T47D (cell line): Measurements from ENCODE around the gene BCL11A.
A peak's percentile ranks its signal among the peaks of the same experiment; 100 is the strongest.

Experiments
- DNase-seq, 2 experiments: peaks; one replicate each; pipeline versions ENCODE4 v3.0.0 to v3.0.0-alpha.2; 2011 to 2012; ENCODE audit warnings: low read depth in 1 of 2, low spot score in 1 of 2
- JUND ChIP-seq: IDR thresholded peaks from 2 replicates; pipeline ENCODE4 v1.6.1; 2012; ENCODE audit warnings: low read depth
- in situ Hi-C: cut with HindIII; loops from 2 replicates; pipeline ENCODE4 v1.10.0; 2016; ENCODE audit warnings: low sequenced_read_pairs, low pct_unique_long_range_greater_than_20kb

BCL11A gene

DNA sequence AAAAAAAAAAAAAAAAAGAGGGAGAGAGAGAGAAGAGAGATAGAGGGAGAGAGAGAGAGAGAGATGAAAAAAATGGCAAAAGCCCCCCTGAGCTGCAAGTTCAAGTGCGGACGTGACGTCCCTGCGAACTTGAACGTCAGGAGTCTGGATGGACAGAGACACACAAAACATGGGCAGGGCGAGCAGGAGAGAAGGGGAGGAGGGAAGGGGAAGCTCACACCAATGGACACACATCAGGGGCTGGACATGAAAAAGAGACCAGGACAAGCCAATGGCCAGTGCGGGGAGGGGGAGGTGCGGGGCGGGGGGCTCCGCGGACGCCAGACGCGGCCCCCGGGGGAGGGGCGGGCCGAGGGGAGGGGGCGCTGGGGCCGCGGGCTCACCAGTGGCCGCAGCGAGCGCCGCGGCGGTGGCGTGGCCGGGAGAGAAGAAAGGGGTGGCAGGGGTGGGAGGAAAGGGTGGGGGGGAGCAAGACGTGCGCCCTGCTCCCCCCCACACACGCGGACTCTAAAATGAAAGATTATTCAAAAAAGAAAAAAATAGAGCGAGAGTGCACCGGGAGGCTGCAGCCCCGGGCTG, at the start of gene BCL11A:
BCL11A (minus strand) TSS at position 160 of the 579 bp plus-strand sequence. CDS start 384 bp downstream, outside the sequence.
- TF ChIP-seq JUND: no peak
- in situ Hi-C loops: no loop called here
- DNase-seq: peak; percentile 26 to 64

DNA sequence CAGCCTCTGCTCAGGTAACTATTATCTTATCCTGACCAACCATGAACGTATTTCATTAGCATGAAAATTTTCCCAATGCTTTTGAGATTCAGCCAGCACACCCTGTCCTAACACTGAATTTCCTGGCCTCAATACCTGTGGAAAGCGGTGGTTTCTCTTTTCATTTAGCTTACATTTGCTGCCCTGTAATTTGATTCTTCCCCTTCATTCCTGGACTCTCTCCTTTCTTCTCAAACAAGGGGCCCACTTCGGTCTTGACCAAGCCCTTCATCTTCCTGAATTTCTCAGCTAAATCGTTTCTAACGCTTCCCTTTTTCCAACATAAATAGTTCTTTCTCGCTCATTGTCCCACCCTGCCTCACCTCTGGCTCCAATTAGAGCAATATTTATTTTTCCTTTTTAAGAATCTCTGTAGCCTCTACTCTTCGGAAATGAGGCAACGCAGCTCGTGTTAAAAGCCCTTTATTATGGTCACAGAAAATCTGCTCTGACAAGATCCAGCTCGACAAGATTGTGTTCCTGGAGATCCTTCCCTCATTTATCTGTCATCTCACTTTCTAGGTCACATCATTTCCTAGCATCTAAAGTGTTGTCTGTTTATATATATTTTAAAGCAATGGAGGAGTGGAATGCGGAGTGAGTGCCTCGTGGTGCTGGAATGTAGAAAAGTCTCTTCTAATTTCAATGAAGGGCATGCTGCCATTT, 49.5 kb upstream of the BCL11A start:
- DNase-seq: peak in 1 of 2 experiments; percentile 15
- in situ Hi-C loops: no loop called here
- no peak for TF ChIP-seq JUND

DNA sequence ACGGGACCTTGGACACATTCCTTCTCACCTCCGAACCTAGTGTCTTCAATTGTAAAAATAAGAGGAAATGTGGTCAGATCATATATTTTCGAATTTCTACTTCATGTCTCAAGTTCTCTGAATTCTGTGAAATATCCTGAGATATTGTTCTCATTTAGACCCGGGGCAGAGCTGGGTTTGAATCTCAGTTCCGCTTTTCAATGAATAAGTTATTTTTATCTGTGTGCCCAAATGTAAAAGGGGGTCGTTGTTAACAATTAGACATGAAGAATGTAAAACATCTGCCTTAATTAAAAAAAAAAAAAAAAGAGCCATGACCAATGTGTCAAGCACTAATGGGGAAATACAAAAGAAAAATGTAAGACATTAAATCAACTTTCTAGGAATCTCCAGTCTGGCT, 48.9 kb upstream of the BCL11A start:
- DNase-seq: no peak
- no peak for TF ChIP-seq JUND
- in situ Hi-C loops: no loop called here

DNA sequence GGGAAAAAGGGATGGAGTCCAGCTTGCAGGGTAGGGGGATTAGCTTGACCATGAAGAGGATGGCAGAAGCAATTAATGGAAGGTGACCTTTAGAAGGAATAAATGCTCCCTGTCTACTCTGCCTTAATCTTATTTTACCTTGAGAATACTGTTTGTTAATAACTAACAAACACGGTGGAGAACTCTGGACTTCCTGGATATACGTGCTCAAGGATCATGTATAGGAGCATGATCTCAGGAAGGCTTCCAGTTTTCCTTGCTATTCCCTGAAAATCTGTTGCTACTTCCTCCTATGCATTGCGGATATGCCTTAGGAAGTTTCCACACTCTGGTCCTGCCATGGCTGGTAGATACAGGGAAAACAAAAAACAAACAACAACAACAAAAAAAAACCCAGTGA, 44.8 kb upstream of the BCL11A start:
- no peak for DNase-seq
- in situ Hi-C loops: no loop called here

DNA sequence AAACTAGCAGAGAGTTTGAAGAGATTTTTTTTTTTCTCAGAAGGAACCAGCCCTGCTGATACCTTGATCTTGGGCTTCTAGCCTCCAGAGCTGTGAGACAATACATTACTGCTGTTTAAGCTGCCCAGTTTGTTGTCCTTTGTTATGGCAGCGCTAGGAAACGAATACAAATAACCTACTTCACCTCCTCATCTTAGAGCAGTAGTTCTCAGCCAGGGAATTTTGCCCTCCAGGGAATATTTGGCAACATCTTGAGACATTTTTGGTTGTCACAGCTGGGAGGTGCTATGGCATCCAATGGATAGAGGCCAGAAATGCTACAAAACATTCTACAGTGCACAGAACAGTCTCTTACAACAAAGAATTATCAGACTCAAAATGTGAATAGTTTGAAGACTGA, 43.9 kb upstream of the BCL11A start:
- TF ChIP-seq JUND: no peak
- DNase-seq: peak in 1 of 2 experiments; percentile 55
- in situ Hi-C loops: no loop called here

More for the DNA sequence above, 44.8 kb upstream of the BCL11A start:
- TF ChIP-seq JUND: no peak

DNA sequence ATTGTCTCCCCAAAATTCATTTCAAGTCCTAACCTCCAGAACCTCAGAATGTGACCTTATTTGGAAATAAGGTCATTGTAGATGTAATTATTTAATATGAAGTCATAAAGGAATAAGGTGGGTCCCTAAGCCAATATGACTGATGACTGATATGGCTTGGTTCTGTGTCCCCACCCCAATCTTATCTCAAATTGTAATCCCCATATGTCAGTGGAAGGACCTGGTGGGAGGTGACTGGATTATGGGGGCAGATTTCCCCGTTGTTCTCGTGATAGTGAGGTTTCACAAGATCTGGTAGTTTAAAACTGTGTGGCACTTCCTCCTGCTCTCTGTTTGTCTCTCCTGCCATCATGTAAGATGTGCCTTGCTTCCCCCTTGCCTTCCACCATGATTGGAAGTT, 43.0 kb upstream of the BCL11A start:
- no peak for DNase-seq
- in situ Hi-C loops: no loop called here
- no peak for TF ChIP-seq JUND

DNA sequence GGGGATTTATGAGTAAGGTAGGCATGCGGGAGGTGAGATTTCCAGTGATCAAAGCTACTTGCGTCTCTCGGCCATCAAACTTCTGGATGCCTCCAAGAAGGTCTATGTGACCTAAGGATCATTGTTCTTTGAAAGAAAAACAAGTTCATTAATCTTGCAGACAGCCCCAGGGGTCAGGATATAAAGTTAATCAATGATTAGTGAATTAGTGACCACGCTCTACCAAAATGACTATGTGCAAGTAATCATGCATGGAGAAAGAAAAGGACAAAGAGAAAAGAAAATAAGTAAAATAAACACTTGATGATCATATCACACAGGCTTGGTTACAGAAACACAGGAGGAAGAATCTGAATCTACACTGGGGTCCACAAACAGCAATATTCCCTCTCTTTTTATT, 42.5 kb upstream of the BCL11A start:
- no peak for TF ChIP-seq JUND
- no peak for DNase-seq
- in situ Hi-C loops: no loop called here

DNA sequence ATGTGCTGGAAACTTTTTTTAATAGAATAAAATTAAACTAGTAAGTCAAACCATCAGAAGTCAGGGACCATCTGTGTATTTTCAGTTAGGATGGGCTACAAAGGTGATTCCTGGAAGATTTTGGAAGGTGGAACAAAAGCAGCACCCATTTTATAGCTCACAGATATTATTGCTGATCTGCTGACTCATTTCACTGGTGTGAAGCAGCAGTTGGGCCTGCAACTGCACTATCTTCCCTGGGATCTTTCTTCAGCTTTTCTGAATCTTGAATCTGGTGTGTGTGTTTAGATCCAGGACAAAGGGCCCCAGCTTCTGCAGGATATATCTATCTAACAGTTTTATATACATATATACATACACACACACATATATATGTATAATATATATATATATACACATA, 35.6 kb upstream of the BCL11A start:
- in situ Hi-C loops: no loop called here
- DNase-seq: no peak
- TF ChIP-seq JUND: no peak

DNA sequence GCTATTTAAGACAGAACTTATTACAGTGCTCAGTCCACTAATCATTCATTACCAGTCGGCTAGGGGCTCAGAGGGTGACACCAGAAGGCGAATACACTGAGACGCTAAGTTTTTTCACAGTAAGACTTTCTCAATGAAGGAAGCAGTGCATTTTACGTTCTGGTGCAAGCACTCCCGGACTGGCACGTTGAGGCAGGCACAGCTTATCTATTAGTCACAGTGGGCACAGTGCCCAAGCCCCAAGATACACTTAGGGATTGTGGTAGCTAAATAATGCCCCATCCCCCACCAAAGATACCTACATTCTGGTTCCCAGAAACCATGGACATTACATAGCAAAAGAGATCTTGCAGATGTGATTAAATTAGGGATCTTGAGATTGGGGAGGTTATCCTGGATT, 32.6 kb upstream of the BCL11A start:
- no peak for TF ChIP-seq JUND
- in situ Hi-C loops: no loop called here
- no peak for DNase-seq

DNA sequence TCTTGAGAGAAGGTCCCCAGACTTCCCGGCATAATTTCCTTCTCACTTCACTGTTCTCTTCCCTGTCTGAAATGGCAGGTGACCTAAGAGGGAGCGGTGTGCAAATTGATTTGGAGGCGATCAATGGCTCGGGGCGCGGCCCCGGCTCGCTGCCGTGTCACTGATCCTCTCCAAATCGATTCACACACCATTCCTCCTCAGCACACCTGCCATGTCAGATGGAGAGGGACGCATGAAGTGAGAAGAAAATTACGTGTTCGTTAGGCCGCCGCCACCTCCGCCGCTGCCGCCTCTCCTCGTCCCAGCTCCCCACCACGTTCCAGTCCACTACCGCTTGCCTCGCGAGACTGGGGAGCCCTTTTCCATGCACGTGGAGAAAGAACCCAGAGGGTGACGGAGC, 31.8 kb upstream of the BCL11A start:
- in situ Hi-C loops: no loop called here
- no peak for TF ChIP-seq JUND
- no peak for DNase-seq

DNA sequence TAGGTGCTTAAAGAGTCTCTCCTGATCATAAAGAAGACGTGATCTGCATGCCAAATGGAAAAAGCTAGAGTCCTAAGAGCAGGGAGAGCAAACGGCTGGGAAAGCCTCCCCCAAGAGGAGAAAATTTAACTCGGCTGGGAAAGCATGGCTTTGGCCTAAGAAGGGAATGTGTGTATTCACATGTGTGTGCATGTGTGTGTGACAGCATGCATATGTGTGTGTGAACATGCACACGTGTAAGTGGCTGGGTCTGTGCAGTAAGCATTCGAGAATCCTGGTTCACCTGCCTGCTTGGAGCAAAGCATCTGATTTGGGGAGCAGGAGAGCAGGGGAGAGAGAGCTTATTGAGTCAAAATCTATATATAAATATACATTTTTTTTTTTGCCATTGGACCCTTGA, 30.1 kb upstream of the BCL11A start:
- DNase-seq: no peak
- TF ChIP-seq JUND: no peak
- in situ Hi-C loops: no loop called here

DNA sequence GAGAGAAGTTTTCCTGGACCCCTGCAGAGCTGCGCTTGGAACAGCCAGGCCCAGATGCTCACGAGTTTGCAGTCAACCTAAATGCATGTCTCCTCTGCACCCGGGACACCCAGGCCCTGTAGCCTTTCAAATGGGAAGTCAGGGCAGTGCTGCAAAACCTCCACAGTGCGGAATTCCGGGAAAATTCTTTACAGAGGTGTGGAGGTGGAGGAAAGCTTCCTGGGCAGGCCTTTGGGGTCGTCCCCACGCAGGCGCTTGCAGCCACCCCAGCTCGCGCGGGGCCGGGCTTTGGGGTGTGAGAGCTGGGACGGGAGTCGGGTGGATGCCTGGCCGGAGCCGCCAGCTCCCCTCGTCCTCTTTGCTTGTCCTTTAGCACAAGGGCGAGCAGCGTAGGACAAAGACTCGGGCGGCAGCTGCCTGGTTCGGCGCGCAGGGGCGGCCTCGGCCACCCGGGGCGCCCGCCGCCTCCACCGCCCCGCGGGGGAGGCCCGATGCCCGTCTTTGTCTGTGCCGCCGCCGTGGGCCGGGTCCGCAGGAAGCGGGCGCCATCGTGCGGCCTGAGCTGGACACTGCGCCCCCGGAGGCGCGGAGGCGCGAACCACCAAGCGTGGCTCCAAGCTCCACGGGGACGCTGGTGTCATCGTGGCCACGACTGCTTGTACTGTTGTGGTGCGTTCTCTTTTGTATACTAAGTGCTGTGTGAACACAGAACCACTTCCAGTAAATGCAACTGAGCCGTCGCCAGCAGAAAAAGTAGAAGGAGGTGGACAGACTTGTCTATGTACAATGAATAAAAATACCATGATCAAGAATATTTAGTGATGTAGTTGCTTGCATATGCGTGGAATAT, 28.2 kb upstream of the BCL11A start:
- DNase-seq: peak; percentile 49 to 54
- in situ Hi-C loops: no loop called here
- TF ChIP-seq JUND: no peak

DNA sequence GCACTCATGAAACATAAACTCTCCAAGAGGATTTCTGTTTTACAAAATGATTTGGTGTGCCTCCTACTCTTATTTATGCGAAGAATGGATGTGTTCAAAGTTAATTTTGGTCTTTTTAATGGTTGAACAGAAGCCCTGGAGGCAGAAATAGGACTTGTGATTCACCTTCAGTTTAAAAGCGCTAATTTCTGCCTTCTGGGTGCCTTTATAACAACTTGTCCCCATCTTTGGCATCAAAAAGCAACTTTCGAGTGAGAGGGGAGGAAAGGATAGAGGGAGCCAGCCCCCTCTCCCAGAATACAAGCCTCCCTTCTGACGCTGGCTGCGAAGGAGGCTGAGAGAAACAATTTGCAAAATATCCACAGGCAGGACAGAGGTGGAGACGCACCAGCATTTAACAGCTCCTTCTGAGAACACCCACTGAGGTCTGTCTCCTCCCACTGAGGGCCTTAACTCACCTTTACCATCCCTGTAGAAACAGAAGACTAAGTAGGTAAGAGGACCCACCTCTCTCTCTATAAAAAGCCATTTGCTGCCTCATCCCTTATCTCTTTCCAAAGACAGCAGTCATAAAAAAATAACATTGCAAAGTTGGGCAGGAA, 24.3 kb upstream of the BCL11A start:
- in situ Hi-C loops: no loop called here
- DNase-seq: no peak
- no peak for TF ChIP-seq JUND
